ENCODE data around the gene FRMD4A.

- no peak for TF ChIP-seq CTCF (IDR thresholded peaks at IDR 0.05)
- TF ChIP-seq EZH2 (IDR thresholded peaks at IDR 0.05), result no peak
- no peak for TF ChIP-seq EZH2phosphoT487 (IDR thresholded peaks at IDR 0.05)
Measured at GRCh38 chr10:13658264-13658663, 672.5 kb downstream of the FRMD4A start.

Data from neural progenitor cell (in vitro differentiated cells).